ENCODE data around the gene CATSPERD.

CATSPERD gene

DNA sequence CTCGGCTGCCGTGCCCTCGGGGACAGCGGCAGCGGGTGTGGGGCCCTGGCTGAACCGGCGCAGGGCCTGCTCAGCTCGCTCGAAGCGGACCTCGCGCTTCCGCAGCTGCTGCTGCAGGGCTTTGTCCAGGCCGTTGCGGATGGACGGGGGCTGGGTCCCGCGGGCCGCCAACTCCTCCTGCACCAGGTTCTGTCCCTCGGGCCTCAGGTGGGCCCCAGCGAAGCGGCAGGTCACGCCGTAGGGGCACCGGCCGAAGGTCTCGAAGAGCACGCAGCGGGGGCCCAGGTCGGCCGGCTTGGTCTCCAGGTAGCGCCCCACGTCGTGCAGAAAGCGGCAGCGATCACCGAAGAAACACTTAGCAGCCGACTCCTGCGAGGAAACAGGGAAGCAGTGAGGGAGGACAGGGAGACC is 68.9 kb downstream of the CATSPERD start:
- DNase-seq, result no peak

DNA sequence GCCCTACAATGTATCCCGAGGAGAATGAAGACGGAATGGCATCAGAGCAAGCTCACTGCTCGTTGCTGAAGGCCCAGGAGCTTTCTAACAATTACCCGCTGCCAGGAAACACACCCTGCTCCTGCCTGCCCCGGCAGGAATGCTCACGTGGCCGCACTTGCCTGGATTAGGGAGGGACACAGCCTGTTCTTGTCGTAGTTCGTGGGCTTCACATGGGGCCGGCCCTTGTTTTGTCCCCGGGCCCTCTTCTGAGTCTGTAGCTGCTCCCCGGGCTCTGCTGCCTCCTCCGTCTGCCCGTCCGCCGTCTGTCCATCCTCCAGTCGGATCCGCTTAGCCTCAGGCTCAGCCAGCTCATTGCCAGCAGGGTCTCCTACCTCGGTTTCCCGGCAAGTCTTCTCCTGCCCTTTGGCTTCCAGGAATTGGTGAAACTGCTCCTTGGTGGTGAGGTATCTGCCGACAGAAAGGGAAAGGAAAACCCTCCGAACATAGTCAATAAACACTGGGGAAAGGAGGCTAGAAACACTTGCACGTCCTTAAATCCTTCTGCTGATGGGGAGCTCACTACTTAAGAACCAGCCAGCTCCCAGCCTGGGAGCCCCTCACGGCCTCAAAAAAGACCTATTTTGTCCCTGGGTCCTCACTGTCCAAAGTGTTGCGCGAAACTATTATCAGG is 69.6 kb downstream of the CATSPERD start:
- DNase-seq, result no peak

DNA sequence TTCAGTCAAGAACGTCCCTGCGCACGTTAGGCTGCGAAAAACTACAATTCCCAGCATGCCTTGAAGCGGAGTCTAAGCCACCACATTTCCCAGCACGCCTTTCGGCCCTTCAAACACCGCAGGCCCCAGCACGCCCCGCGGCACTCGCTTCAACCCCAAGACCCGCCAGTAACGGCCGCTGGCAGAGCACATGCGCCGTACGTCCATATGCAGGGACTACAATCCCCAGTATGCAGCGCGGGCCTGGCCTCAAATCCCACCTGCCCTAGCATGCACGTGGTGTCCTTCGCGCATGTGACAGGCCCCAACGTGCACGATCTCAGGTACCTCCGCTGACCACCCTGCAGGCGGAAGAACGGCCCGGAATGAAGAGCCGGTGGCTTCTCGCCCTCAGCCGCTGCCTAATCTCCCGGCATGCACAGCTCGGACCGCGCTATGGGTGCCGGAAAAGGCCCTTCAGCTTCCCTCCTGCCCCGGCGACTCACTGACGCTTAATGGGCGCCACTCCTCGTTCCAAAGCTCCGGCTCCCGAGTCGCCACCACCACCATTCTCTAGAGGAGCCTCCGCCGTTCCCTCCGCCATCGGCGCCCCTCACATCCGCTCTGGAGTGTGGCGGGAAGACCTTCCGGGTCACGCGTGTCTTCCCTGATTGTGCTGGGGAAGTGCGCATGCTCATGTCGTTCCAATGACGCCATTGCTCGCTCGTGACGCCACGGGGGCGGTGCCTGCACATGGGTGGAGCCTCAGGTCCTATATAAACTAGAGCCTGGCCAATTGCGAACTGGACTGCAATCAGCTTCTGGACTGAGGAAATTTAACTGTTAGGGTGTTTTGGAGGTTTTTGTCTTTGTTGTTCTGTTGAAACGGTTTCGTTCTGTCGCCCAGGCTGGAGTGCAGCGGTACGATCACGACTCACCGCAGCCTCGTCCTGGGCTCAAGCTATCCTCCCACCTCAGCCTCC is 70.4 kb downstream of the CATSPERD start, which contains the start of gene DUS3L:
DUS3L (minus strand) TSS at position 605 of the 962 bp plus-strand sequence; CDS start at position 583, 22 bp downstream.
- peak; percentile 93 to 97 for DNase-seq

DNA sequence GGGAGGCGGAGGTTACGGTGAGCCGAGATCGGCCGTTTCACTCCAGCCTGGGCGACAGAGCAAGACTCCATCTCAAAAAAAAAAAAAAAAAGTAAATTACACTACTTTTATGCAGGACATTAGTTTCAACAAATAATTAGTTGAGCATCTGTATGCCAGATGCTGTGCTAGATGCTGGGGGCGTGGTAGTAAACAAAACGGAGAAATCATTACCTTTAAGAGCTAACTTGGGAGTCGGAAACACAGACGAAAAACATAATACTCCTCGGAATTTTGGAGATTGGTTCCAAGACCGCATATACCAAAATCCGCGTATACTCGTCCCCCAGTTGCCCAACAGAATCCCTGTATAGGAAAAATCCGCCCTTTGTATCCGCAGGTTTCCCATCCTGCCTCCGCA is 71.8 kb downstream of the CATSPERD start:
- DNase-seq, result no peak

DNA sequence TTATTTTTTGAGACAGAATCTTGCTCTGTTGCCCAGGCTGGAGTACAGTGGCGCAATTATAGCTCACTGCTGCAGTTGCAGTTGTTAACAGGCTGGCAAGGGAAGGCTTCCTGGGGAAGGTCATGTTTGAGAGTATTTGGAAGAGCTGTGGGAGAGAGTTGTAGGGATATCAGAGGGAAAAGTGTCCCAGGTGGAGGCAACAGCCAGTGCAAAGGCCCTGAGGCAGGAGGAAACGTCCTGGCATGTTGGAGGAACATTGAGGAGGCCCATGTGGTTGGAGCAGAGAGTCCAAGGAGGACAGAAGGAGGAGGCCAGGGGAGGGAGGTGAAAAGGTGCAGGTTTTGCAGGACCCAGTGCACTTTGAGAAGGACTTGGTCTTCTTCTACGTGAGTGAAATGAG is 72.8 kb downstream of the CATSPERD start:
- no peak for DNase-seq

DNA sequence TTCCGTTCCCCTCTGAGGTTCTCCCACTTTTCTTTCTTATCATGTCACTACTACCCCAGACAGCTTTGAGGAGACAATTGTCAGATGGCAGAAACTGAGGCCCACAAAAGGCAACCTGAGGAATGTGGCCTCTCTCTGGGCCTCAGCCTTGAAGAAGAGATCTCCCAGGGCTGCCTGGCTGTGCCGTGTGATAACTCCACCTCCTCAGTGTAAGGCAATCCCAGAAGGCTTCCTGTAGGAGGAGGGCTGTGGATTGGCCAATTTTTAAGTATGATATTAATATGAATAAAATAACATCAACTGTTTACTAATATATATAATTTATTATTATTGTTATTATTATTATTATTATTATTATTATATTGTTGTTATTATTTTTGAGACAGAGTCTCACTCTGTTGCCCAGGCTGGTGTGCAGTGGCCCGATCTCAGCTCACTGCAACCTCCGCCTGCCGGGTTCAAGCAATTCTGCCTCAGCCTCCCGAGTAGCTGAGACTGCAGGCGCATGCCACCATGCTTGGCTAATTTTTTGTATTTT is 75.0 kb downstream of the CATSPERD start:
- no peak for DNase-seq

- no peak for DNase-seq
Measured at GRCh38 chr19:5798244-5798643, 77.8 kb downstream of the CATSPERD start.

DNA sequence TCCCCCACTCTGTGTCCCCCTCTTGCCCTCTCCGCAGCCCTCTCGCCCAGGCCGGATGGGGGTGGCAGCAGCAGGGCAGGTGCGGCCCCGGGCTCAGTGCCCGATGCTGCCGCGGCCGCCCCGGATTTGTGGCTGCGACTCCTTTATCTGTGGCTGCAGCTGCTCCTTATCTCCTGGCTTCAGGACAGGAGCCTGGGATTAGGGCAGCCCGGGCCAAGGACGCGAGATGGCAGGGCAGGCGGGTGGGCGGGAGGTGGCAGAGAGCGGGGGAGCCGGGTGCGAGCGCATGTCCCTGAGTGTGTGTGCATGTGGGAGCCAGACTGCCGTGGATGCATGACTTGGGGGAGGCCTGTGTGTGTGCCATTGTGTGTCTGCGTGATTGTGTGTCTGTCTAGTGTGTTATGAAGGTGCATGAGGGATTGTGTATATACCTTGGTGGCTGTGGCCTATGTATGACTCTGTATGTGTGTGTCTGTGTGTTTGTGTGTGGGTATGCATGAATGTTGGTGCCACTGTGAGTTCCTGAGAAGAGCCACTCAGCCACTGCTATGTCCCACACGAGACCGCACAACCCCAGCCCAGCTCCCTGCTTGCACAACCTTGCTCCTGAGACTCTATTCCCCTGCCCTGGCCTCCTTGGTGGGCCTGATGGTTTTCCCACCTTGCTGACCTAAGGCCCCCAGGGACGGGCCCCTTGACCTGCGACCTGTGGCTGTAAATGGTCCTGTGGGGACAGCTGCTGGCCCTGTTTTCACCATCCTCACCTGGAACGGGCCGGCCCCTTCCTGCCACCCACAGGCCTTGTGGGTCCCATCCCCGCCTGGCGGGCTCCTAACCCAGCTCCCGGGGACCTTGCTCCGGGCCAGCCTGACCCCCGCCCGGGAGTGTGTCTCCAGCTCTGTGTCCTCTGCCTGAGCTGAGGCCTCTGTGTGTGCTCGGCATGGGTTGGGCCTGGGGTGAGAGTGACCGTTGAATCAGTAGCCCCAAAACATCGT is 79.1 kb downstream of the CATSPERD start:
- no peak for DNase-seq

DNA sequence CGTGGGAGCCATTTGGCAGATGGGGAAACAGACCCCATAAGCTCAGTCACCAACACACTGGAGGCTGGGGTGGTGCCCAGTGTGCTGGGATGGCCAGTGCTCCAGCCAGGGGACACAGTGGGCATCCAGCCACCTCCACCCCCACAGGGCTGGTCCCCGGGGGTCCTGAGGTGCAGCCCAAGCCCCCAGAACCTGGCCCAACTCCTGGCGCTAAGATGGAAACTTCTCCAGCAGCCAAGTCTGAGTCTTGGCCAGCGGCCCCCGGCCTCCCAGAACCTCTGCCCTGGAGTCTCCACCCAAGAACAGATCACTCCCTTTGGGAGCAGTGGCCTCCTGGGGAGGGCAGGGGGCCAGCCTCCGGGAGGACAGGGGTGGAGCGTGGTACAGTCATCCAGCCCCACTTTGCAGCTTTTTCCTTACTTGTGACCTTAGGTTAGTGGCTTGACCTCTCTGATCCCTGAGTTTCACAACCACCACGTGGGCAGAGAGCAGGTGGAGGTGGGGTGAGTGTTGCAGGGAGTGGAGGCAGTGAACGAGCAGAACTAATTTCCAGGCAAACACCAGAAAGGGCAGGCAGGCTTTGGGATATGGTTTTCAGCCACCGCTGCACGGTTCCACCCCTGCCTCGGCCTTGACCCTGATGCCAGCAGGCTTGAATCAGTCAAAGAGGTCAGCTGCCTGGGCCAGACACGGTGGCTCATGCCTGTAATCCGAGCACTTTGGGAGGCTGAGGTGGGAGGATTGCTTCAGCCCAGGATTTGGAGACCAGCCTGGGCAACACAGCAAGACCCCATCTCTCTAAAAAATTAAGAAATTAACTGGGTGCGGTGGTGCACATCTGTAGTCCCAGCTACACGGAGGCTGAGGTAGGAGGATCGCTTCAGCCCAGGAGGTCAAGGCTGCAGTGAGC is 80.2 kb downstream of the CATSPERD start:
- no peak for DNase-seq

DNA sequence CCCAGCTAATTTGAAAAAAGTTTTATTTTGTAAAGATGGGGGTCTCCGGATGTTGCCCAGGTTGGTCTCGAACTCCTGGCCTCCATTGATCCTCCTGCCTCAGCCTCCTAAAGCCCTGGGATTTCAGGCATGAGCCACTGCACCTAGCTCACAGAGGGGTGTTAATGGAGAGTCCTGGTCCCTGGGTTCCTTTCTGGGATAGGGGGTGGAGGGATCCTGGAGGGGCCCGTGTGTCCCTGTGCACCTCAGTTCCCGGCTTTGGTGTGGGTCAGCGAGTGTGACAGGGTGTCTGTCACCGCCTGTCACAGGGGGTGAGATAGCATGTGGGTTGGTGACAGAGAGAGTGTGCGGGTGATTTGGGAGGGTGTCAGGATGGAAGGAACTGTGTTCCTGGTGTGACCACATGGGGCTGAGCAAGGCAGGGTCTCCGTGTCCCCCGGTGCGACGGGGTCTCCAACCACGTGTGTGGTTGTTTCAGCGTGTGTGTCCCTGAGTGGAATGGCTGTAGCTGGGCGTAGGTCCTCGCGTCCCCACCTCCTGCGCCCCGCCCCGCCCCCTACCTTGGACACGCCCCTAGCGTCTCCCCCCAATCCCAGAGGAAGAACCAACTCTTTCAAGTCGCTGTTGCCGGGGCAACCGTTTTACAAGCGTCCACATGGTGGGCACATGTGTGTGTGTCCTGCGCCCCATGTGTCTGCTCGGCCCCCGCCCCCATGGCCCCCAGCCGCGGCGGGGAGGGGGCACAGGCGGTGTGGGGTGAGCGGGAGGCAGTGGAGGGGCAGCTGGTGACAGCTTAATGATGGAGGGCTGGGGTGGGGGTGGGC is 81.6 kb downstream of the CATSPERD start:
- no peak for DNase-seq

- DNase-seq, result no peak
Measured at GRCh38 chr19:5803441-5803751, 83.0 kb downstream of the CATSPERD start.

- peak; percentile 95 to 98 for DNase-seq
Measured at GRCh38 chr19:5803752-5804515, 83.5 kb downstream of the CATSPERD start.

- peak in 1 of 2 donors; percentile 47 for DNase-seq
Measured at GRCh38 chr19:5804516-5805461, 84.4 kb downstream of the CATSPERD start, which contains the start of gene NRTN. Gene NRTN, plus strand, starts transcription at chr19:5805067. Its CDS starts 19,099 bp downstream, at chr19:5824166.

DNA sequence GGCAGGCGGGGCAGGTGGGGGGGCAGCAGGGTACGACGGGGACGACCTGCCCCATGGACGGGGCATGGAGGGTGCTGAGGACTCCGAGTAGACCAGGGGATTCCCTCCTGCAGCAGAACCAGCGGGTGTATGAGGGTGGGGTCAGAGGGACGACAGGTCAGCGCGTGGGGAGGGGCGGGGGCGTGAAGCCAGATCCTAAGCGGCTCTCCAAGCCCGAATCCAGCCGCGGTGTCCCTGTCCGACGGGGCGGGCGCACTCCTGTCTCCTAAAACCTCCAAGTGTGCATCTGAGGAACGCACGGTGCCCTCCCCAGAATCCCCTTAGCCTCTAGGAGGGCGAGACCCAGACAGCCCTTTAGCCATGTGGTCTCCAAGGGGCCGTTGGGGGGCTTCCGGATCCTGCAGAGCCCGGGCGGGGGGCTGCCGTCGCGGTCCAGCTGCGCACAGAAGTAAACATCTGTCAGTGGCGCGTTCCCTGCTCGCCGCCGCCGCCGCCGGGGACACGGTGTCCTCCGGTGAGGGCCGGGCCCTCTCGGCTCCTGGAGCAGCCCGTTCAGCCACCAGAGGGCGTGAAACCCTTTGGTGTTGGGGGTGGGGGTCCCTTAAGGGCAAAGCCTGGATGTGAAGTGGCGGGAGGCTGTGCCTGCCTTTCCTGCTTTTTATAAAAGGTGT is 85.2 kb downstream of the CATSPERD start:
- peak; percentile 56 to 65 for DNase-seq

DNA sequence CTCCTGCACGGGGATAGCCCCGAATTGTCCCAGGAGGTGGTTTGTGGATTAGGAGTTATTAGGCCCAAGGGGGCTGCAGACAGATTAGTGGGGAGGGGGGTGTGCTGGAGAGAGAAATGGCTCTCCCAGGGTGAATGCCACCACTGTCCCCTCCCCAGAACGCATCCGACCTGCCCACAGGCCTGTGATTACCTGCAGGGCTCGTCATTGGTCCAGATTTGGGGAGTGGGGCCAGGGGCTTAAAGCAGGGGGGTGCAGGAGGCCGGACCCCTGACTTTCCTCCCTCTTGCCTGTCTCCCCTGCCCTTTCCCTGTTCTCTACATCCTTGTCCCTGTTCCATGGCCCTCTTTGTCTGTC is 85.7 kb downstream of the CATSPERD start:
- DNase-seq, result no peak

- no peak for DNase-seq
Measured at GRCh38 chr19:5806905-5807304, 86.5 kb downstream of the CATSPERD start.

DNA sequence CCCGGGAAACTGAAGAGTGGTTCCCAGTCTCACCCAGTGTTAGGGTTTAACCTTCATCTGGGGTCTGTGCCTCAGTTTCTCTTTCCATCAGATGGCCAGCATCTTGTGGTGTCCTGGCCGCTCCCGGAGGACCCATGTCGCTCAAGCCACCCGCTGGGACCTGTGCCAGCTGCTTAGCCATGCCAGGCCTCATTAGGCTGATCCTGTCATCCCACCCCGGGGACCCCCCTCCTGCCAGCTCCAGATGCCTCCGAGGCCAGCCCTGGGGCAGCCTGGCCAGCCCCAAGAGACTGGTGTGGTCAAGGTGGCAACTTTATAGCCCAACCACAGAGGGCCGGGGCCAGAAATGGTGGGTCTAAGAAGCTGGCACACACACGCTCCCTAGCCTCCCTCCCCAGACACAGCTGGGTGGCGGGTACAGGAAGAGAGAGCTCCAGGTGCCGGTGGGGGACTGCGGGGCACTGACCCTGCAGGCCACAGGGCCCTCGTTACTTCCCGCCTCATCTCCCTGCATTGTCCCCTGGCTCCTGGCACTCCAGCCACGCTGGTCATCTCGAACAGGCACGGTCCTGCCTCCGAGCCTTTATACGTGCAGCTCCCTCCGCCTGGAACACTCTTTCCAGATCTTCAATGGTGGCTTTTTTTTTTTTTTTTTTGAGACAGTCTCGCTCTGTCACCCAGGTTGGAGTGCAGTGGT is 87.8 kb downstream of the CATSPERD start:
- DNase-seq, result no peak

All from stimulated activated CD4-positive, alpha-beta T cell treated with anti-CD3 and anti-CD28 coated beads, Interleukin-2, amount 100 ng/mL, for 48 hours (primary cell).